H1 (cell line): ENCODE measurements around the gene THEMIS. TPM values are rescaled to one million over a fixed set of nuclear protein-coding genes. Genes with fewer than 3 reads are reported as not detected.

Experiments
- CTCF ChIA-PET: fragments of 300-600 bp; sonication (Branson Sonifier 250); formaldehyde crosslinking; loops from one replicate; lab custom pipeline; 2021; ENCODE audit not compliant: partially characterized antibody; lab: Charles Lee
- POLR2A ChIA-PET: fragments of 300-600 bp; sonication (Branson Sonifier 250); formaldehyde crosslinking; loops from one replicate; lab custom pipeline; 2021; ENCODE audit warnings: inconsistent platforms; ENCODE audit not compliant: partially characterized antibody; lab: Charles Lee
- DNase-seq, 2 experiments: peaks; one replicate each; pipeline versions ENCODE4 v3.0.0 to v3.0.0-alpha.2; 2010 to 2022; ENCODE audit warnings: low spot score in 2 of 2, low read depth in 1 of 2, mixed read lengths in 1 of 2
- FAIRE-seq: peaks from 2 replicates; lab custom pipeline; 2011; peaks lifted over from hg19 to GRCh38; lab: Jason Lieb, UNC
- H2AFZ ChIP-seq: 2 replicates; pipeline ENCODE4 v1.8.1; 2012; ENCODE audit warnings: low read length, inconsistent platforms
- H2AK5ac ChIP-seq: 2 replicates; pipeline ENCODE4 v1.6.1; 2013; ENCODE audit warnings: low read depth, low read length
- H2BK120ac ChIP-seq: replicated peaks from 2 replicates; pipeline ENCODE3; 2013; ENCODE audit warnings: low read depth, low read length, inconsistent platforms
- H2BK12ac ChIP-seq: 2 replicates; pipeline ENCODE4 v1.6.1; 2013; ENCODE audit warnings: low read depth, low read length
- H2BK15ac ChIP-seq: 2 replicates; pipeline ENCODE4 v1.6.1; 2013; ENCODE audit warnings: low read length
- H2BK20ac ChIP-seq: 2 replicates; pipeline ENCODE4 v1.6.1; 2013; ENCODE audit warnings: low read length
- H2BK5ac ChIP-seq: 2 replicates; pipeline ENCODE4 v1.6.1; 2013; ENCODE audit warnings: low read depth, low read length
- H3K14ac ChIP-seq: 2 replicates; pipeline ENCODE4 v1.6.1; 2013; ENCODE audit warnings: inconsistent platforms; ENCODE audit not compliant: insufficient read length
- H3K18ac ChIP-seq: 2 replicates; pipeline ENCODE4 v1.6.1; 2013; ENCODE audit warnings: low read length; ENCODE audit errors: extremely low read depth
- H3K23ac ChIP-seq: 2 replicates; pipeline ENCODE4 v1.6.1; 2013; ENCODE audit warnings: inconsistent platforms; ENCODE audit not compliant: insufficient read length
- H3K23me2 ChIP-seq: 2 replicates; pipeline ENCODE4 v1.6.1; 2013; ENCODE audit warnings: low read depth, low read length
- H3K27ac ChIP-seq: 2 replicates; pipeline ENCODE4 v1.6.1; 2011; ENCODE audit warnings: low read depth, low read length, inconsistent platforms
- H3K27me3 ChIP-seq, 4 experiments: replicated peaks in 1 of 4; 1 replicate in 1 of 4; 2 replicates in 3 of 4; pipeline versions ENCODE4 v1.6.1 to v1.8.1; 2011 to 2013; ENCODE audit warnings: low read length in 3 of 4, mild to moderate bottlenecking in 3 of 4, inconsistent platforms in 2 of 4, mixed read lengths in 2 of 4, moderate library complexity in 1 of 4; ENCODE audit not compliant: control insufficient read depth in 3 of 4, insufficient read depth in 3 of 4; ENCODE audit errors: extremely low read depth in 1 of 4
- H3K36me3 ChIP-seq, 4 experiments: 2 replicates each; pipeline versions ENCODE4 v1.6.1 to v1.8.1; 2011 to 2013; ENCODE audit warnings: mild to moderate bottlenecking in 4 of 4, low read length in 3 of 4, moderate library complexity in 2 of 4, control low read depth in 1 of 4, inconsistent platforms in 1 of 4; ENCODE audit not compliant: insufficient read depth in 4 of 4, control insufficient read depth in 2 of 4
- H3K4ac ChIP-seq: replicated peaks from 2 replicates; pipeline ENCODE3; 2013; ENCODE audit warnings: low read length, low read depth, mixed read lengths, inconsistent platforms; ENCODE audit not compliant: insufficient read length
- H3K4me1 ChIP-seq, 4 experiments: replicated peaks in 1 of 4; 1 replicate in 1 of 4; 2 replicates in 3 of 4; pipeline versions ENCODE4 v1.6.1 to v1.8.1; 2011 to 2013; ENCODE audit warnings: low read length in 3 of 4, inconsistent platforms in 2 of 4, mixed read lengths in 1 of 4; ENCODE audit not compliant: insufficient read depth in 4 of 4, control insufficient read depth in 3 of 4
- H3K4me2 ChIP-seq, 2 experiments: 2 replicates each; pipeline versions ENCODE4 v1.6.1 to v1.8.1; 2011 to 2013; ENCODE audit warnings: low read depth in 2 of 2, low read length in 2 of 2, control low read depth in 1 of 2, inconsistent platforms in 1 of 2, mild to moderate bottlenecking in 1 of 2; ENCODE audit not compliant: insufficient read depth in 1 of 2
- H3K4me3 ChIP-seq, 4 experiments: fragments of 200-600, 300-600 bp in 1 of 4; sonication (generic), shearing (Covaris generic), sonication (Bioruptor Twin) in 1 of 4; 2 replicates each; pipeline versions ENCODE4 v1.5.1 to v1.8.1; 2011 to 2016; ENCODE audit warnings: low read length in 4 of 4, low read depth in 3 of 4, control low read depth in 2 of 4, inconsistent platforms in 2 of 4, mild to moderate bottlenecking in 2 of 4, mixed read lengths in 1 of 4, moderate library complexity in 1 of 4; ENCODE audit not compliant: insufficient read depth in 2 of 4; ENCODE audit errors: extremely low read depth in 1 of 4
- H3K56ac ChIP-seq: replicated peaks from 2 replicates; pipeline ENCODE3; 2013; ENCODE audit warnings: low read depth, mild to moderate bottlenecking, mixed read lengths, low read length, inconsistent platforms; ENCODE audit not compliant: insufficient read length
- H3K79me1 ChIP-seq: 2 replicates; pipeline ENCODE4 v1.6.1; 2013; ENCODE audit warnings: low read depth, low read length, control low read depth
- H3K79me2 ChIP-seq, 2 experiments: 2 replicates each; pipeline versions ENCODE4 v1.6.1 to v1.8.1; 2012 to 2013; ENCODE audit warnings: low read length in 2 of 2, mild to moderate bottlenecking in 2 of 2, inconsistent platforms in 1 of 2; ENCODE audit not compliant: insufficient read depth in 2 of 2, control insufficient read depth in 1 of 2
- H3K9ac ChIP-seq, 4 experiments: replicated peaks in 1 of 4; 1 replicate in 1 of 4; 2 replicates in 3 of 4; pipeline versions ENCODE4 v1.6.1 to v1.8.1; 2011 to 2013; ENCODE audit warnings: low read depth in 3 of 4, low read length in 3 of 4, control low read depth in 2 of 4, mild to moderate bottlenecking in 2 of 4, moderate library complexity in 2 of 4, inconsistent platforms in 1 of 4; ENCODE audit errors: extremely low read depth in 1 of 4
- H3K9me3 ChIP-seq, 2 experiments: 2 replicates each; pipeline versions ENCODE4 v1.6.1 to v1.8.1; 2012 to 2013; ENCODE audit warnings: mild to moderate bottlenecking in 2 of 2, moderate library complexity in 2 of 2, control low read depth in 1 of 2, inconsistent platforms in 1 of 2, low read depth in 1 of 2, low read length in 1 of 2, mixed read lengths in 1 of 2; ENCODE audit not compliant: insufficient read depth in 2 of 2
- H4K20me1 ChIP-seq, 2 experiments: replicated peaks in 1 of 2; 2 replicates each; pipeline versions ENCODE3 to v1.8.1; 2011 to 2013; ENCODE audit warnings: inconsistent platforms in 2 of 2, low read length in 2 of 2, mild to moderate bottlenecking in 1 of 2; ENCODE audit not compliant: insufficient read depth in 2 of 2, control insufficient read depth in 1 of 2
- H4K5ac ChIP-seq: 2 replicates; pipeline ENCODE4 v1.6.1; 2013; ENCODE audit warnings: low read length, low read depth, mixed read lengths, inconsistent platforms; ENCODE audit not compliant: insufficient read length
- H4K8ac ChIP-seq: 2 replicates; pipeline ENCODE4 v1.8.0; 2013; ENCODE audit warnings: mild to moderate bottlenecking, moderate library complexity, low read length, inconsistent platforms; ENCODE audit not compliant: insufficient read depth; ENCODE audit errors: extremely low read depth
- H4K91ac ChIP-seq: replicated peaks from 2 replicates; pipeline ENCODE3; 2013; ENCODE audit warnings: low read length, mixed read lengths, inconsistent platforms; ENCODE audit not compliant: insufficient read length
- ASH2L ChIP-seq: fragments of 200-600, 300-600 bp; sonication (generic); IDR thresholded peaks from one replicate; pipeline ENCODE4 v1.7.1; 2017; ENCODE audit warnings: low read length
- CREB1 ChIP-seq: IDR thresholded peaks from 2 replicates; pipeline ENCODE4 v1.6.1; 2012; ENCODE audit warnings: inconsistent platforms
- EGR1 ChIP-seq: IDR thresholded peaks from 2 replicates; pipeline ENCODE4 v1.6.1; 2011; ENCODE audit warnings: low read depth, low read length, borderline replicate concordance
- JUN ChIP-seq: IDR thresholded peaks from 2 replicates; pipeline ENCODE4 v1.6.1; 2011; ENCODE audit warnings: low read depth, mild to moderate bottlenecking, improper control_type of control experiment, low read length
- KDM1A ChIP-seq: fragments of 200-600, 300-600 bp; sonication (generic); IDR thresholded peaks from 2 replicates; pipeline ENCODE4 v1.7.1; 2016; ENCODE audit warnings: mild to moderate bottlenecking, low read length, borderline replicate concordance
- PHF8 ChIP-seq: fragments of 200-600 bp; sonication (generic); conservative IDR thresholded peaks from 2 replicates; pipeline ENCODE4 v1.7.1; 2012; ENCODE audit warnings: low read depth, mild to moderate bottlenecking, inconsistent platforms, low read length, moderate library complexity
- POLR2AphosphoS5 ChIP-seq: IDR thresholded peaks from 2 replicates; pipeline ENCODE4 v1.6.1; 2011; ENCODE audit warnings: low read depth, low read length
- RFX5 ChIP-seq: IDR thresholded peaks from 2 replicates; pipeline ENCODE4 v1.6.1; 2011; ENCODE audit warnings: low read depth, low read length, improper control_type of control experiment, borderline replicate concordance
- SIN3A ChIP-seq, 2 experiments: IDR thresholded peaks in 1 of 2; conservative IDR thresholded peaks in 1 of 2; 2 replicates each; pipeline ENCODE4 v1.6.1; 2011 to 2012; ENCODE audit warnings: low read length in 2 of 2, improper control_type of control experiment in 1 of 2, low read depth in 1 of 2, mild to moderate bottlenecking in 1 of 2
- SP1 ChIP-seq: IDR thresholded peaks from 2 replicates; pipeline ENCODE4 v1.6.1; 2011; ENCODE audit warnings: low read depth, low read length
- SRF ChIP-seq: IDR thresholded peaks from 2 replicates; pipeline ENCODE4 v1.6.1; 2011; ENCODE audit warnings: mild to moderate bottlenecking, low read depth, low read length, moderate library complexity
- TCF12 ChIP-seq: IDR thresholded peaks from 2 replicates; pipeline ENCODE4 v1.6.1; 2011; ENCODE audit warnings: low read depth, mild to moderate bottlenecking, low read length
- TEAD4 ChIP-seq: IDR thresholded peaks from 2 replicates; pipeline ENCODE4 v1.6.1; 2012; ENCODE audit warnings: low read depth, low read length, inconsistent platforms, mixed read lengths
- YY1 ChIP-seq: IDR thresholded peaks from 2 replicates; pipeline ENCODE4 v1.6.1; 2011; ENCODE audit warnings: low read depth, mild to moderate bottlenecking, low read length
- WGBS, 2 experiments: shearing (Covaris generic) in 1 of 2; methylation state at CpG; one replicate each; pipeline versions ENCODE4 v1.1.6 to v1.1.7; 2013 to 2015; ENCODE audit warnings: low lambda C conversion rate in 2 of 2, mixed read lengths in 2 of 2, inconsistent platforms in 1 of 2, low coverage in 1 of 2, missing lambda C conversion rate in 1 of 2; ENCODE audit not compliant: insufficient replicate concordance in 2 of 2, insufficient coverage in 1 of 2, insufficient read length in 1 of 2; ENCODE audit errors: extremely low coverage in 1 of 2, missing lambda C conversion rate in 1 of 2; 5-methylcytosine and 5-hydroxymethylcytosine counted together
- polyA plus RNA-seq, 7 experiments: library from polyadenylated mRNA; depleted of rRNA in 3 of 7; stranded (reverse) in 5 of 7; unstranded in 2 of 7; fragments of >200 nt in 5 of 7; fragments of 200-250 nt in 2 of 7; gene quantifications; 1 replicate in 5 of 7; 2 replicates in 1 of 7; 4 replicates in 1 of 7; pipeline versions ENCODE4 v1.2.1 to v1.2.3, GENCODE V29; 2011 to 2013; ENCODE audit warnings: missing spikeins in 2 of 7, mixed read lengths in 2 of 7
- total RNA-seq: library from RNA; stranded (reverse); fragmentation: NEBNext Ultra II Directional; extraction: Animal tissue kit (Norgen Biotek cat#: 25700); gene quantifications from 2 replicates; pipeline ENCODE4 v1.2.1, GENCODE V29; 2021
- TF ChIP-seq, protein P1 (sequence below): IDR thresholded peaks from 2 replicates; pipeline ENCODE4 v1.6.1; 2012; ENCODE audit warnings: inconsistent platforms

Gene THEMIS
- total and polyA plus RNA-seq, 2 of the 8 experiments (the other 6 are each of a cell fraction or from before 2014, with no cell fraction given), result not detected

DNA sequence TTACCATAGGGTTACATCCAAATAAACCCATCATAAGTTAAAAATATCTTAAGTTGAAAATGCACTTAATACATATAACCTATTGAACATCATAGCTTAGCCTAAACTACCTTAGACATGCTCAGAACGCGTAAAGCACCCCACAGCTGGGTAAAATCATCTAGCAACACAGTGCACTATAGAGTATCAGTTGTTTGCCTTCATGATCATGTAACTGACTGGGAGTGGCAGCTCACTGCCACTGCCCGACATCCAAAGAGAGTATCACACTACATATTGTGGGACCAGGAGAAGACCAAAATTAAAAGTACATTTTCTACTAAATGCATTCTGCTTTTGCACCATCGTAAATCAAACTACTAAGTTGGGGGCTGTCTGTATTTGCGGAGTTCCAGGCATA is 31.7 kb downstream of the THEMIS start:
- Histone ChIP-seq H2AK5ac (no peak overlapping the region), H3K14ac (no peak overlapping the region), H2BK20ac (no peak overlapping the region), H3K18ac (no peak overlapping the region), H3K4me3 (no peak overlapping the region), H4K91ac (no peak overlapping the region), H3K23ac (no peak overlapping the region), H3K23me2 (no peaks in the 10 kb centered on the region; the same call in 1 of the 2 replicates), H3K27me3 (no peaks in the 10 kb centered on the region), H2BK5ac (no peak overlapping the region), H2BK15ac (no peak overlapping the region), H4K5ac (no peak overlapping the region), H2BK120ac (no peak overlapping the region), H2AFZ (no peak overlapping the region), H3K79me1 (no peaks in the 10 kb centered on the region), H3K4me1 (peaks cover 0 to 3% (median 0%) of the 10 kb centered on the region in 4 experiments; a peak in 1 of 7 replicates), H3K27ac (no peak overlapping the region), H3K4me2 (no peak overlapping the region), H3K79me2 (no peaks in the 10 kb centered on the region), H3K9ac (no peak overlapping the region), H3K36me3 (no peaks in the 10 kb centered on the region), H3K4ac (no peak overlapping the region), H4K20me1 (no peaks in the 10 kb centered on the region), H2BK12ac (no peak overlapping the region), H4K8ac (no peak overlapping the region), H3K56ac (no peak overlapping the region), H3K9me3 (no peaks in the 10 kb centered on the region)
- CTCF ChIA-PET, result interaction anchor here (0.7 to 2.4 kb wide), 5 partner anchors 10 to 650 kb away, joined by 3 to 12 read pairs (median 3); no protein-coding TSS in a partner anchor
- DNase-seq (no peak), FAIRE-seq (no peak)
- 88% methylated on average over 5 of the region's 5 CpGs; no CpG with 5 or more reads in 1 of the 2 experiments for WGBS, 2 experiments
- POLR2A ChIA-PET, result no interaction called here
- TF ChIP-seq CREB1, result no peak
- no peak for TF ChIP-seq EGR1
- TF ChIP-seq, protein P1, sequence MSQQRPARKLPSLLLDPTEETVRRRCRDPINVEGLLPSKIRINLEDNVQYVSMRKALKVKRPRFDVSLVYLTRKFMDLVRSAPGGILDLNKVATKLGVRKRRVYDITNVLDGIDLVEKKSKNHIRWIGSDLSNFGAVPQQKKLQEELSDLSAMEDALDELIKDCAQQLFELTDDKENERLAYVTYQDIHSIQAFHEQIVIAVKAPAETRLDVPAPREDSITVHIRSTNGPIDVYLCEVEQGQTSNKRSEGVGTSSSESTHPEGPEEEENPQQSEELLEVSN, result no peak
- TF ChIP-seq ASH2L, result no peak
- TF ChIP-seq KDM1A, result no peak
- no peak for TF ChIP-seq PHF8
- TF ChIP-seq TEAD4, result no peak
- no peak for TF ChIP-seq YY1
- no peak for TF ChIP-seq SRF
- TF ChIP-seq POLR2AphosphoS5, result no peak
- no peak for TF ChIP-seq RFX5
- no peak for TF ChIP-seq SIN3A (conservative IDR thresholded peaks at IDR 0.05 in 1 of 2, IDR thresholded peaks at IDR 0.05 in 1 of 2; ENCODE audit: low read depth in 1 of 2, low read length in 2 of 2)
- no peak for TF ChIP-seq TCF12
- TF ChIP-seq JUN, result no peak
- no peak for TF ChIP-seq SP1
